Caco-2 (cell line): Measurements from ENCODE around the gene SLIT3. TPM values are rescaled to one million over a fixed set of nuclear protein-coding genes. Genes with fewer than 3 reads are reported as not detected.
A peak's percentile ranks its signal among the peaks of the same experiment; 100 is the strongest.

Source experiments
- BruUV-seq: library from RNA; stranded (reverse); fragments of 400-500 nt; replicated peaks from 2 replicates; lab custom pipeline; 2021; lab: Mats Ljungman, UMichigan
- CTCF ChIA-PET: fragments of 300-600 bp; sonication (Branson Sonifier 250); formaldehyde crosslinking; loops from one replicate; lab custom pipeline; 2022; ENCODE audit warnings: antibody characterized with exemption; lab: Charles Lee
- POLR2A ChIA-PET: fragments of 300-600 bp; sonication (Branson Sonifier 250); formaldehyde crosslinking; loops from one replicate; lab custom pipeline; 2022; ENCODE audit warnings: antibody characterized with exemption; lab: Charles Lee
- DNase-seq, 2 experiments: peaks; one replicate each; pipeline versions ENCODE4 v3.0.0 to v3.0.0-alpha.2; 2020 to 2022
- H3K27me3 ChIP-seq: replicated peaks from 2 replicates; pipeline ENCODE4 v1.6.0; 2011; ENCODE audit warnings: low read length; ENCODE audit not compliant: control insufficient read depth, insufficient read depth
- H3K36me3 ChIP-seq: 2 replicates; pipeline ENCODE4 v1.5.1; 2011; ENCODE audit warnings: low read length; ENCODE audit not compliant: control insufficient read depth, insufficient read depth
- H3K4me1 ChIP-seq: fragments of 250-450 bp; sonication (Bioruptor Pico); 2 replicates; pipeline ENCODE4 v1.5.1; 2020; ENCODE audit warnings: mild to moderate bottlenecking
- H3K4me3 ChIP-seq: 2 replicates; pipeline ENCODE4 v1.5.1; 2011; ENCODE audit warnings: low read depth, mild to moderate bottlenecking, control low read depth, low read length
- H3K9me3 ChIP-seq: fragments of 250-450 bp; sonication (Bioruptor Pico); 2 replicates; pipeline ENCODE4 v1.5.1; 2020; ENCODE audit warnings: mild to moderate bottlenecking, moderate library complexity
- H3K27ac Mint-ChIP-seq: one replicate; pipeline ENCODE4 v1.8.0; 2022; ENCODE audit warnings: mixed read lengths; ENCODE audit not compliant: unreplicated experiment
- H3K27me3 Mint-ChIP-seq: one replicate; pipeline ENCODE4 v1.8.0; 2022; ENCODE audit warnings: mixed read lengths; ENCODE audit not compliant: insufficient read depth, unreplicated experiment
- H3K36me3 Mint-ChIP-seq: one replicate; pipeline ENCODE4 v1.8.0; 2022; ENCODE audit warnings: mild to moderate bottlenecking, mixed read lengths; ENCODE audit not compliant: insufficient read depth, unreplicated experiment
- H3K4me1 Mint-ChIP-seq: one replicate; pipeline ENCODE4 v1.8.0; 2022; ENCODE audit warnings: low read depth, mixed read lengths; ENCODE audit not compliant: unreplicated experiment
- H3K4me3 Mint-ChIP-seq: one replicate; pipeline ENCODE4 v1.8.0; 2022; ENCODE audit warnings: mild to moderate bottlenecking, moderate library complexity, mixed read lengths; ENCODE audit not compliant: unreplicated experiment
- H3K9me3 Mint-ChIP-seq: one replicate; pipeline ENCODE4 v1.8.0; 2022; ENCODE audit warnings: mixed read lengths; ENCODE audit not compliant: unreplicated experiment
- intact Hi-C: fragments of 100-400 bp; cut with micrococcal nuclease; formaldehyde crosslinking; loops from one replicate; pipeline ENCODE4 v1.10.0; 2022; ENCODE audit not compliant: unreplicated experiment
- total RNA-seq: library from RNA; stranded (reverse); gene quantifications from 2 replicates; pipeline ENCODE4 v1.2.3, GENCODE V29; 2022
- TF ChIP-seq, protein P1 (sequence below), 2 experiments: fragments of 200-600 bp in 1 of 2; IDR thresholded peaks; 1 replicate in 1 of 2; 2 replicates in 1 of 2; pipeline versions ENCODE4 v1.5.1 to v1.8.0; 2011 to 2022; ENCODE audit warnings: antibody characterized with exemption in 1 of 2, control low read depth in 1 of 2, inconsistent platforms in 1 of 2, low read depth in 1 of 2, low read length in 1 of 2, mild to moderate bottlenecking in 1 of 2, moderate library complexity in 1 of 2; ENCODE audit not compliant: insufficient read depth in 1 of 2, severe bottlenecking in 1 of 2, unreplicated experiment in 1 of 2

The SLIT3 gene
- total RNA-seq, 1 experiment from 2014 or later = 2.1 TPM

DNA sequence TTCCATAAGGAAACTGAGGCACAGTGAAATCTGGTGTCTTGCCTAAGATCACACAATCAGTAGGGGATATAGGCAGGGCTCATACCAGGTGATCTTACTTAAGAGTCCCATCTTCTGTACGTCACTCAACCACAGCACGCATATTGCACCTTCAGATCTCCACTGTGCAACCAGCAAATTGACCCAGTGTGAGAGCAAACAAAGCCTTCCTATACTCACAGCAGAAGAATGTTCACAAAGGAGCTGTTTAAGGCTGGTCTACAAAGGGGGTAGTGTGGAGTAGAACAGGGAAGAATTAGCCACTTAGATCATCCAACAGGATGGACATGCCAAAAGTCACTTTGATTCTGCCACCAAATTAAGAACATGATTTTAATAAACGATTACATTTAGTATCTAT is 305.9 kb downstream of the SLIT3 start:
- Histone ChIP-seq H3K4me3 (no peak overlapping the region), H3K36me3 (no peaks in the 10 kb centered on the region; the same call in 1 of the 2 replicates), H3K27me3 (no peaks in the 10 kb centered on the region), H3K4me1 (peaks cover 31% of the 10 kb centered on the region), H3K9me3 (no peaks in the 10 kb centered on the region)
- Mint-ChIP-seq H3K4me1 (peaks cover 28% of the 10 kb centered on the region), H3K27ac (peak overlapping the region; percentile 66), H3K4me3 (no peak overlapping the region), H3K36me3 (no peaks in the 10 kb centered on the region), H3K27me3 (no peaks in the 10 kb centered on the region), H3K9me3 (no peaks in the 10 kb centered on the region)
- intact Hi-C loops = no loop called here
- TF ChIP-seq, protein P1, sequence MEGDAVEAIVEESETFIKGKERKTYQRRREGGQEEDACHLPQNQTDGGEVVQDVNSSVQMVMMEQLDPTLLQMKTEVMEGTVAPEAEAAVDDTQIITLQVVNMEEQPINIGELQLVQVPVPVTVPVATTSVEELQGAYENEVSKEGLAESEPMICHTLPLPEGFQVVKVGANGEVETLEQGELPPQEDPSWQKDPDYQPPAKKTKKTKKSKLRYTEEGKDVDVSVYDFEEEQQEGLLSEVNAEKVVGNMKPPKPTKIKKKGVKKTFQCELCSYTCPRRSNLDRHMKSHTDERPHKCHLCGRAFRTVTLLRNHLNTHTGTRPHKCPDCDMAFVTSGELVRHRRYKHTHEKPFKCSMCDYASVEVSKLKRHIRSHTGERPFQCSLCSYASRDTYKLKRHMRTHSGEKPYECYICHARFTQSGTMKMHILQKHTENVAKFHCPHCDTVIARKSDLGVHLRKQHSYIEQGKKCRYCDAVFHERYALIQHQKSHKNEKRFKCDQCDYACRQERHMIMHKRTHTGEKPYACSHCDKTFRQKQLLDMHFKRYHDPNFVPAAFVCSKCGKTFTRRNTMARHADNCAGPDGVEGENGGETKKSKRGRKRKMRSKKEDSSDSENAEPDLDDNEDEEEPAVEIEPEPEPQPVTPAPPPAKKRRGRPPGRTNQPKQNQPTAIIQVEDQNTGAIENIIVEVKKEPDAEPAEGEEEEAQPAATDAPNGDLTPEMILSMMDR (IDR thresholded peaks at IDR 0.05; ENCODE audit: insufficient read depth in 1 of 2, low read depth in 1 of 2, low read length in 1 of 2, severe bottlenecking in 1 of 2, unreplicated experiment in 1 of 2) = no peak
- ChIA-PET CTCF (interaction anchor here (1.0 kb wide), 1 partner anchor 10 kb away, joined by 3 read pairs; no protein-coding TSS in a partner anchor), POLR2A (no interaction called here)
- peak in 1 of 2 experiments; percentile 23 for DNase-seq
- no TSS peak for BruUV-seq

DNA sequence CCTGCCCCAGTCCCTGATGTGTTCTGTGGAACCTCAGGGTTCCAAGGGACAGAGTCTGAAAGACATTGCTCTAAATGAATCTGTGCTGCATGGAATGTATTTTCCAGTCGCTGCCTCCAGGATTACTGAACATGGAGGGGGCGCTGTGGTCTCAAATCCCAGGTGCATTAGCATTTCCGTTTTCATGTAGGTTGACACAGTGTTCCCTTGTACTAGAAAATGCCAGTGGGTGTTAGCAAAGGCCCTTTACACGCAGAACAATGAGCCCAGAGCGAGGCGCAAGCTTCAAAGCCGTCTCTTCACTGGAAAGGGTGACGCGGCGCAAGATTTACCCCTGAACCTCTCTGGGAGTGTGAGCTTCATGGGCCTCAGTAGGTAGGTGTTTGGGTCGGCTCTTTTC is 308.3 kb downstream of the SLIT3 start:
- ChIA-PET CTCF (no interaction called here), POLR2A (no interaction called here)
- BruUV-seq = no TSS peak
- Mint-ChIP-seq H3K27me3 (no peaks in the 10 kb centered on the region), H3K4me3 (no peak overlapping the region), H3K36me3 (no peaks in the 10 kb centered on the region), H3K27ac (no peak overlapping the region), H3K9me3 (no peaks in the 10 kb centered on the region), H3K4me1 (peaks cover 49% of the 10 kb centered on the region)
- Histone ChIP-seq H3K36me3 (no peaks in the 10 kb centered on the region; the same call in 1 of the 2 replicates), H3K27me3 (no peaks in the 10 kb centered on the region), H3K4me1 (peaks cover 39% of the 10 kb centered on the region), H3K9me3 (no peaks in the 10 kb centered on the region), H3K4me3 (no peak overlapping the region)
- DNase-seq = peak; percentile 52
- TF ChIP-seq, protein P1 (IDR thresholded peaks at IDR 0.05; ENCODE audit: insufficient read depth in 1 of 2, low read depth in 1 of 2, low read length in 1 of 2, severe bottlenecking in 1 of 2, unreplicated experiment in 1 of 2) = peak in 1 of 2 experiments; percentile 39
- intact Hi-C loops = loop anchor here (1.0 kb wide), 1 partner anchor 586 kb away; no protein-coding TSS in a partner anchor

DNA sequence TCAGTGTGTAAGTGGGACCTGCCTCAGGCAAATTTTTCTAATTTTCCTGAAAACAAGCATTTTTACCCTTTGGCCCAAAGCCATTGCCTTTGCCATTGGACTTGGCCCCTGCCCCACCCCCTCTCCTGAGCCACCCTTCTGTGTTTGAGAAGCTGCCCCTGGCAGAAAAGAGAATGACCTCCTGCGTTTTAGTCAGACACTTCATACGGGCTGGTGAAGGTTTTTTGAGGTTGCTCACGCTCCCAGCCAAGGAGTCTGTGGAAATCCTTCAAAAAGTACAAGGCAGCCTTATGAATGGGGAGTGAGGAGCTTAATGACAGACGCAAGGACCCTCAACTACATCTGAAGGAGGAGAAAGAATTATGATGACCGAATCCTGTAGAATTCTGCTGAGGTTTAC is 308.9 kb downstream of the SLIT3 start:
- Mint-ChIP-seq H3K27me3 (no peaks in the 10 kb centered on the region), H3K27ac (no peak overlapping the region), H3K4me3 (no peak overlapping the region), H3K36me3 (no peaks in the 10 kb centered on the region), H3K4me1 (peaks cover 53% of the 10 kb centered on the region), H3K9me3 (no peaks in the 10 kb centered on the region)
- intact Hi-C loops = loop anchor here (1.0 kb wide), 1 partner anchor 586 kb away; no protein-coding TSS in a partner anchor
- Histone ChIP-seq H3K27me3 (no peaks in the 10 kb centered on the region), H3K4me1 (peaks cover 39% of the 10 kb centered on the region), H3K9me3 (no peaks in the 10 kb centered on the region), H3K36me3 (no peaks in the 10 kb centered on the region; the same call in 1 of the 2 replicates), H3K4me3 (no peak overlapping the region)
- DNase-seq = no peak
- ChIA-PET POLR2A (no interaction called here), CTCF (no interaction called here)
- TF ChIP-seq, protein P1 (IDR thresholded peaks at IDR 0.05; ENCODE audit: insufficient read depth in 1 of 2, low read depth in 1 of 2, low read length in 1 of 2, severe bottlenecking in 1 of 2, unreplicated experiment in 1 of 2) = no peak
- no TSS peak for BruUV-seq
